ENCODE results near the gene NEU1. TPM values are rescaled to one million over a fixed set of nuclear protein-coding genes. Genes with fewer than 3 reads are reported as not detected.
"Not testable (repeated sequence)": the region's sequence is repeated elsewhere in the genome, so short reads cannot be mapped to it uniquely, and the experiment has no call there.

Gene NEU1
- total and polyA plus RNA-seq, 2 donors (not counting 1 experiment from before 2014, with no cell fraction given): 51.2 to 100 TPM

- Histone ChIP-seq H3K4me1 (ENCODE audit: control insufficient read depth, extremely low read depth, insufficient read depth, low read length) (peaks cover 4% of the 10 kb centered on the region), H3K27ac (ENCODE audit: insufficient read depth, low read length) (peak within 1 kb of the TSS; percentile 73), H3K79me2 (ENCODE audit: control insufficient read depth, insufficient read depth, low read length) (peaks cover 26% of the 10 kb centered on the region), H3K4me3 (replicated peaks in 1 of 4; ENCODE audit: control extremely low read depth in 1 of 4, insufficient read depth in 1 of 4, low read depth in 3 of 4, low read length in 4 of 4) (peak within 1 kb of the TSS; percentile 42 to 78 (median 58)), H3K9ac (ENCODE audit: insufficient read depth, low read length) (peak within 1 kb of the TSS; percentile 64), H4K20me1 (ENCODE audit: control insufficient read depth, extremely low read depth, insufficient read depth, low read length) (no peaks in the 10 kb centered on the region), H3K36me3 (ENCODE audit: control insufficient read depth, insufficient read depth, low read length) (no peaks in the 10 kb centered on the region), H3K9me3 (ENCODE audit: control insufficient read depth, insufficient read depth, low read depth, low read length) (no peaks in the 10 kb centered on the region), H3K4me2 (ENCODE audit: extremely low read depth, insufficient read depth, low read length) (peak within 1 kb of the TSS; percentile 90), H2AFZ (ENCODE audit: low read length) (peak within 1 kb of the TSS; percentile 79), H3K27me3 (ENCODE audit: control insufficient read depth, insufficient read depth, low read length) (no peaks in the 10 kb centered on the region)
- no peak for TF ChIP-seq EZH2 (IDR thresholded peaks at IDR 0.05; ENCODE audit: low read length, missing control alignments)
- TF ChIP-seq, protein P1, sequence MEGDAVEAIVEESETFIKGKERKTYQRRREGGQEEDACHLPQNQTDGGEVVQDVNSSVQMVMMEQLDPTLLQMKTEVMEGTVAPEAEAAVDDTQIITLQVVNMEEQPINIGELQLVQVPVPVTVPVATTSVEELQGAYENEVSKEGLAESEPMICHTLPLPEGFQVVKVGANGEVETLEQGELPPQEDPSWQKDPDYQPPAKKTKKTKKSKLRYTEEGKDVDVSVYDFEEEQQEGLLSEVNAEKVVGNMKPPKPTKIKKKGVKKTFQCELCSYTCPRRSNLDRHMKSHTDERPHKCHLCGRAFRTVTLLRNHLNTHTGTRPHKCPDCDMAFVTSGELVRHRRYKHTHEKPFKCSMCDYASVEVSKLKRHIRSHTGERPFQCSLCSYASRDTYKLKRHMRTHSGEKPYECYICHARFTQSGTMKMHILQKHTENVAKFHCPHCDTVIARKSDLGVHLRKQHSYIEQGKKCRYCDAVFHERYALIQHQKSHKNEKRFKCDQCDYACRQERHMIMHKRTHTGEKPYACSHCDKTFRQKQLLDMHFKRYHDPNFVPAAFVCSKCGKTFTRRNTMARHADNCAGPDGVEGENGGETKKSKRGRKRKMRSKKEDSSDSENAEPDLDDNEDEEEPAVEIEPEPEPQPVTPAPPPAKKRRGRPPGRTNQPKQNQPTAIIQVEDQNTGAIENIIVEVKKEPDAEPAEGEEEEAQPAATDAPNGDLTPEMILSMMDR (conservative IDR thresholded peaks at IDR 0.05 in 1 of 2, IDR thresholded peaks at IDR 0.05 in 1 of 2; ENCODE audit: low read depth in 1 of 2, low read length in 2 of 2): no peak
- peak; percentile 100 for DNase-seq (ENCODE audit: low read depth in 2 of 2)
These were observed 35.1 kb downstream of the NEU1 start, which contains the start of gene HSPA1B for GRCh38 chr6:31827286-31828079. Gene HSPA1B (plus strand): TSS chr6:31827738. CDS start chr6:31827951, 213 bp downstream.

GRCh38 chr6:31826793-31827285 lies 35.8 kb downstream of the NEU1 start:
- Histone ChIP-seq H3K9me3 (ENCODE audit: control insufficient read depth, insufficient read depth, low read depth, low read length) (no peaks in the 10 kb centered on the region), H2AFZ (ENCODE audit: low read length) (peak overlapping the region; percentile 79), H3K4me1 (ENCODE audit: control insufficient read depth, extremely low read depth, insufficient read depth, low read length) (peaks cover 4% of the 10 kb centered on the region), H3K4me2 (ENCODE audit: extremely low read depth, insufficient read depth, low read length) (peak overlapping the region; percentile 90), H3K36me3 (ENCODE audit: control insufficient read depth, insufficient read depth, low read length) (no peaks in the 10 kb centered on the region), H3K27me3 (ENCODE audit: control insufficient read depth, insufficient read depth, low read length) (no peaks in the 10 kb centered on the region), H3K79me2 (ENCODE audit: control insufficient read depth, insufficient read depth, low read length) (peaks cover 26% of the 10 kb centered on the region), H3K4me3 (replicated peaks in 1 of 4; ENCODE audit: control extremely low read depth in 1 of 4, insufficient read depth in 1 of 4, low read depth in 3 of 4, low read length in 4 of 4) (peak overlapping the region; percentile 36 to 78 (median 48)), H3K9ac (ENCODE audit: insufficient read depth, low read length) (peak overlapping the region; percentile 44), H3K27ac (ENCODE audit: insufficient read depth, low read length) (peak overlapping the region; percentile 73), H4K20me1 (ENCODE audit: control insufficient read depth, extremely low read depth, insufficient read depth, low read length) (no peaks in the 10 kb centered on the region)
- no peak for TF ChIP-seq EZH2 (IDR thresholded peaks at IDR 0.05; ENCODE audit: low read length, missing control alignments)
- TF ChIP-seq, protein P1 (conservative IDR thresholded peaks at IDR 0.05 in 1 of 2, IDR thresholded peaks at IDR 0.05 in 1 of 2; ENCODE audit: low read depth in 1 of 2, low read length in 2 of 2): no peak
- DNase-seq (ENCODE audit: low read depth in 2 of 2): peak in 1 of 2 donors; percentile 88

- H3K4me1 ChIP-seq (ENCODE audit: control insufficient read depth, extremely low read depth, insufficient read depth, low read length): peaks cover 6% of the 10 kb centered on the region
- no peak for TF ChIP-seq EZH2 (IDR thresholded peaks at IDR 0.05; ENCODE audit: low read length, missing control alignments)
- TF ChIP-seq, protein P1 (conservative IDR thresholded peaks at IDR 0.05 in 1 of 2, IDR thresholded peaks at IDR 0.05 in 1 of 2; ENCODE audit: low read depth in 1 of 2, low read length in 2 of 2): no peak
- no peaks in the 10 kb centered on the region for H3K27me3 ChIP-seq (ENCODE audit: control insufficient read depth, insufficient read depth, low read length)
- no peak overlapping the region for H3K4me2 ChIP-seq (ENCODE audit: extremely low read depth, insufficient read depth, low read length)
- no peak overlapping the region for H3K4me3 ChIP-seq (replicated peaks in 1 of 4; ENCODE audit: control extremely low read depth in 1 of 4, insufficient read depth in 1 of 4, low read depth in 3 of 4, low read length in 4 of 4)
- H3K79me2 ChIP-seq (ENCODE audit: control insufficient read depth, insufficient read depth, low read length): peaks cover 14% of the 10 kb centered on the region
- no peak overlapping the region for H3K27ac ChIP-seq (ENCODE audit: insufficient read depth, low read length)
- no peak overlapping the region for H3K9ac ChIP-seq (ENCODE audit: insufficient read depth, low read length)
- no peak for DNase-seq (ENCODE audit: low read depth in 2 of 2)
- H2AFZ ChIP-seq (ENCODE audit: low read length): no peak overlapping the region
- H3K36me3 ChIP-seq (ENCODE audit: control insufficient read depth, insufficient read depth, low read length): no peaks in the 10 kb centered on the region
- H4K20me1 ChIP-seq (ENCODE audit: control insufficient read depth, extremely low read depth, insufficient read depth, low read length): no peaks in the 10 kb centered on the region
- no peaks in the 10 kb centered on the region for H3K9me3 ChIP-seq (ENCODE audit: control insufficient read depth, insufficient read depth, low read depth, low read length)
These were observed 37.1 kb downstream of the NEU1 start for GRCh38 chr6:31825553-31825952.

- H3K9me3 ChIP-seq (ENCODE audit: control insufficient read depth, insufficient read depth, low read depth, low read length); H3K9ac ChIP-seq (ENCODE audit: insufficient read depth, low read length); H3K27me3 ChIP-seq (ENCODE audit: control insufficient read depth, insufficient read depth, low read length); H4K20me1 ChIP-seq (ENCODE audit: control insufficient read depth, extremely low read depth, insufficient read depth, low read length); DNase-seq (ENCODE audit: low read depth in 2 of 2); H3K79me2 ChIP-seq (ENCODE audit: control insufficient read depth, insufficient read depth, low read length); H3K27ac ChIP-seq (ENCODE audit: insufficient read depth, low read length); H3K36me3 ChIP-seq (ENCODE audit: control insufficient read depth, insufficient read depth, low read length); H3K4me1 ChIP-seq (ENCODE audit: control insufficient read depth, extremely low read depth, insufficient read depth, low read length); H3K4me2 ChIP-seq (ENCODE audit: extremely low read depth, insufficient read depth, low read length); H2AFZ ChIP-seq (ENCODE audit: low read length); H3K4me3 ChIP-seq (replicated peaks in 1 of 4; ENCODE audit: control extremely low read depth in 1 of 4, insufficient read depth in 1 of 4, low read depth in 3 of 4, low read length in 4 of 4): not testable (repeated sequence)
These were observed 38.9 kb downstream of the NEU1 start for GRCh38 chr6:31823592-31824196.
